NCI-H2107 (cell line): ENCODE results near the gene ZMIZ1.

Source experiments
- DNase-seq: peaks from one replicate; lab custom pipeline; 2025; lab: John Stamatoyannopoulos, UW

Gene ZMIZ1

DNA sequence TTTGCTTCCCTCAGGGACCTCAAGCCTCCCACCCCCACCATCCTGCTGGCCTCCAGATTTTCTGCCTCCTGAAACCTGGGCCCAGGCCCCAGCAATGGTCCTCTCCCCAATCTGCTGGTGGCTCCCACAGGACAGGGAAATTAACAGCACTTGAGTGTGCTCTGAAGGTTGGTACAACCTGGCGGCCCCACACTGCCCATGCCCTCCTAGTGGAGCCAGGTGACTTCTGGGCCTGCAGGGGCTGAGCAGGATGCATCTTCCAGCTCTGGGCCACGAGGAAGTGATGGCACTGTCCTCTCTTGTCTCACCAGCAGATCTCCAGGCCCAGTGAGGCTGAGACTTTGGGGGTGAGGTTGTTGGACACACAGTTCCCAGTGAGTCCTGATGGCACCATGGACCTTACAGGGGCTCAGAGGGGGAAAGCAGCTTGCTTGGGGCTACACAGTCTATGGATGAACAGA lies 3.6 kb upstream of the ZMIZ1 start:
- DNase-seq, result no peak

DNA sequence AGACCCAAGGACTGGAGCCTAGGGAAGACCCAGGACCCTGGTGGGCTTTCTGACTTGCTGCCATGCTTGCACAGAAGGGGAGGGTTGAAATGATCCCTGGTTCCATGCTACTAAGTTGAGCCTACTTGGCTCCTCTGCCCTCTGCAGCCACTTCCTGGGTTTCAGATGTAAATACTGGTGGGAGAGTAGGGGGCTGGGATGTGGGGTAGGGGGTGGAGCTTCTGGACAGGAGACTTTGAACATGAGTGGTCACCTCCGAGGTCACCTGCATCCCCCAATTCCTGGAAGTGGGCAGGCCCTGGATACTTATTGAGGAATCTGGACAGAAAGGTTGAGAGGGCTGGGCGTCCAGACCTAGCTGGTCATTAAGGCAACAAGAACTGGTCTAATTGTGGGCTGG lies 2.9 kb upstream of the ZMIZ1 start:
- no peak for DNase-seq

DNA sequence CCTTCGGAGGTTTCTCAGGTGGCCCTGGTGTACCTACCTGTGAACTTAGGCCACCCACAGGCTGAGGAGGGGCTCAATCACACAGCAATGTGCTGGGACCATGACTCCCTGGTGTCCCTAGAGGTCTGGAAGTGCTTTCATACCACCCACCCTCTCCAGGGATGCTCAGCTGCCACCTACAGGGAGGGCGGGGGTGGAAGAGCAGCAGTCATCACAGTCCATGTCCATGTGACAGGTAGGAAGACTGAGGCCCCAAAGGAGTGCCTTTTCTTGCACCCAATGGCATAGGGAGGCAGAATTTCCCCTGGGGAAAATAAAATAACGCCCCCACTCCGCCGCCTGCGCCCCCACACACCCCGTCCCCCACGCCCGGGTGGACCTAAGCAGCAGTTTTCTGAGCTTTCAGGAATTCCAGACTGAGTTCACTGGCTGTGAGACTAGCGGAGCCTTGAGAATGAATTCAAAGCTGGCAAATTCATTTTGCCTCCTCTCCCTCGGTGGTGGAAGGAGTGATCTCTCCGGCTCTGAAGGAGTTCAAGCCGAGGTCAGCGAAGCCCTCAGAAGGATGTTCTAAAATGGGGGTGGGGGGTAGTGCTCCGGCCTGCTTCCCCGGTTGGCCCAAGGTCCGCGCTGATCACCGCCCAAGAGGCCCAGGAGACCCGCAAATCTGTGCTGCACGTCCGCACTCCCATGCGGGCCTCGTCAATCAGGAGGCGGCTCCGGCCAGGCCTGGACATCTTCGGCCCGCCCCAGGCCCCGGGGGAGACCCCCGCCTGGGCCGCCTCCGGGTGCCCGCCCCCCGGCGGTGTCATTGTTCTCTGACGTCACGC lies 2.1 kb upstream of the ZMIZ1 start:
- DNase-seq, result no peak

DNA sequence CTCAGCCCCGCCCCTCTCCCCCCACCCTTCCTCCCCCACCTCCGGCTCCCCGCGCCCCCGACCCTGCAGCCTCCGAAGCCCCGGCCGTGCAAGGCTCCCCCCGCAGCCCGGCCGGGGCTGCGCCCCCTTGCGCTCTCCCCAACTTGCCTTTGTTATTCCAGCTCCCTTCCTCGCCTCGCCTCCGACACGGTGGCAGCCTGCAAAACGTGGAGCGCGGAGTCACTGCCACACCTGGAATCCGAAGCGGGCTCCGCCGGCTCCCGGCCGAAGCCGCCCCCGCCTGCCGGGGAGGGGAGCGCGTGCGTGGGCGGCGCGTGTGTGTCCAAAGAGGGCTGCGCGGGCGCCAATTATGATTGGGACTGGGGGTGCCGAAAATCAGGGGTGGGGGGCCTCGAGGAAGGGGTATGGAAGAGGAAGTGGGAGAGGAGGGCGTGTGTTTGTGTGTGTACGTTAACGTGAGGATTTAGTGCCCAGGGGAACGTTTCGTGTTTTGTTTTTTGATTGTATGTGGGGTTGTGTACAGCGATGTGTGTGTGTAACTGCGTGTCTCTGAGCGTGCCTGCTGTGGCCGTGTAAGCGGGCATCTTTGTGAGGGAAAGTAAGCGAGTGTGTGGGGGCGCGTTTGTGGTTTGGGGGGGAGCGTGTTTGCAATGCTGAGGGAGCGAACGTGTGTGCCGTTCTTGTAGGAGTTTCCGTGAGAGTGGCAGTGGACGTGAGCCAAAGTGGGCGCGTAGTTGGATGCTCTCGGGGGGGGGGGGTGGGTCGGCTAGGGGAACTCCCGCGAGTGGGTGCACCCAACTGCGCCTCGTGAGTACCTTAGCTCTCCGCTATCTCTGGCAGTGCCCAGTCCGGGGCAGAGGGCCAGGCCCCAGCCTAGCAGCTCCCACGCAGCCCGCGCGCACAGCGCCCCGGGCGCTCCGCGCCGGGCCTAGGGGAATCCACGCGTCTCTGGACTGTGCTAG lies 1.2 kb upstream of the ZMIZ1 start:
- peak; percentile 48 for DNase-seq

DNA sequence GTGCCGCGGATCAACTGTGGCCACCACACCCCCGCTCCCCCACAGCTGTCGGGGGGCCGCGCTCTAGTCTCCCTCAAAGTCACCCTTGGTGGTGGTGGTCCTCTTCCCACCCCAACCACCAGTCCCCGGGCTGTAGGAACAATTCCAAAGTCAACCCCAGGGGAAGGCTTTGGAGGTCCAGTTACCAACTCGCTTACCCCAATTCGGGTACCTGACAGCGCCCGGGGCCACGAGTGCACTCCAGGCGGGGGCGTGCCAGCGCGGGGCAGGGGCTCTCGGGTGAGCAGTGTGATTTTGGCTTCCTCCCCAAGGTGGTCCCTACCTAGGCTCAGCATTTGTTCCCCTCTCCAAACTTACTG lies 584 bp upstream of the ZMIZ1 start:
- DNase-seq, result no peak

DNA sequence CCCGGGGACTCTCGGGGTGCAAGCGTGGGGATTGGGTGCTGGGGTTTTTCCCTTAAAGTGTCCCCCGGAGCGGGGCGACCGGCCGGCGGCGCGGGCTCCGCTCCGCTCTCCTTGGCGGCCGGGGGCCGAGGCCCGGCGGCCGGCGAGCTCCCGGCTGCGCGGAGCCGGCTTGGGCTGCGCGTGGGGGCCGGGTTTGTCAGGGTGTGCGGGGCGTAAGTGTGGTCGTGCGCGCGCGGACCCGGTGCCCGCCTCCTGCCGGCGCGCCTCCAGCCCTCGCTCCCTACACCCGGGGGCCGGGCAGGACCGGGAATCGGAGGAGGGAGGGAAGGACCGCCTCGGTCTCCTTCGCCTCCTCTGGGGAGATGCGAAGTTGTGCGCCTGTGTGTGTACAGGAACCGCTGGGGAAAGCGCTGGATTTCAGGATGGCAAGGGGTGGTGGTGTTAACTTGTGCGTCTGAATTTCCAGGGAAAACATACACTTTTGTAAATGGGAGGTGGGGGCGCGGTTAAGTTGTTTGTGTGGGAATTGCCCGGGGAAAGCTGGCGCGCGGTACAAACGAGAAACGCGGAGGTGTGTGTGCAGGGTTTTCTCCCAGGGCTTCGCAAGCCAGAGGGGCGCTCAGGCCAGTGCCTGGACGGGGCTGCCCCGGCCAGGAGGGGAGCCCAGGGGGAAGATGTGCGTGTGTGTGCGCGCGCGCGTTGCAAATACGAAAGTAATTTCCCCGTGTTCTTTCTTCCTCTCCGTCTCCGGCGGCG lies 737 bp downstream of the ZMIZ1 start:
- no peak for DNase-seq

- no peak for DNase-seq
Observed at GRCh38 chr10:79070081-79070605, 1.4 kb downstream of the ZMIZ1 start.

DNA sequence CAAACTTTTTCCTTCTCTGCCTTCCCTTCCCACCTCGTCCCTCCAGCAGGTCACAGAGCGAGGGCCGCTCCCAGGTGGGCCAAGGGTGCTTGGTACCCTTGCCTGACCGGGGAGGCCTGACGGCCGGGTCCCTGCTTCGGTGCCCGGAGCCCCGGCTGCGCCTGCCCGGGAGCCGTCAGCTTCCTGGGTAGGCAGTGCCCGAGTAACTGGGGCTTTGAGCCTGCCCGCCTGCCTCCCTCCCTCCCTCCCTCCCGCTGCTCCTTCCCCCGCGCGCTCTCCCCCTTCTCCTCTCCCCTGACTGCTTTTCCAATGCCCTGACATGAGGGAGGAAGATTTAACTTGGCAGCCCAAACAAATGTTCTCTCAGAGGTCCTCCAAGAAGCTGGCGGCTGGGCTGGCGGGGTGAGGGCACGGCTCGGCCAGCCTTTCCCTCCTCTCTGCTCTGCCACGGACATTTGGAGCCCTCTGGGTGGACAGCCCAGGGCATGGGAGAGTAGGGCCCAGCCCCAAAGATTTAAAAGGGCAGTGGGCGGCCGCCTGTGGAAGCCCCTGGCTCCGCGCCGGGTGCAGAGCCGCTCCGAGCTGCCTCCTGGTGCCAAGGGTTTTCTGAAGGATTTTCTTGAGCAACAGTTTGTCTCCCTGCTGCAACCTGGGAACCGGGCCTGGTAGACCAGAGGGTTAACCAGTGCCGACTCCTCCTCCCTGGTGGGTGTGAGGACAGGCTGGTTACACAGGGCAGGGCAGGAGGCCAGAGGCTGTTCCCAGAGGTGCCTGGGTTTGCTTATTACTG lies 2.0 kb downstream of the ZMIZ1 start:
- DNase-seq, result no peak

GRCh38 chr10:79071396-79071923 lies 2.7 kb downstream of the ZMIZ1 start:
- no peak for DNase-seq

DNA sequence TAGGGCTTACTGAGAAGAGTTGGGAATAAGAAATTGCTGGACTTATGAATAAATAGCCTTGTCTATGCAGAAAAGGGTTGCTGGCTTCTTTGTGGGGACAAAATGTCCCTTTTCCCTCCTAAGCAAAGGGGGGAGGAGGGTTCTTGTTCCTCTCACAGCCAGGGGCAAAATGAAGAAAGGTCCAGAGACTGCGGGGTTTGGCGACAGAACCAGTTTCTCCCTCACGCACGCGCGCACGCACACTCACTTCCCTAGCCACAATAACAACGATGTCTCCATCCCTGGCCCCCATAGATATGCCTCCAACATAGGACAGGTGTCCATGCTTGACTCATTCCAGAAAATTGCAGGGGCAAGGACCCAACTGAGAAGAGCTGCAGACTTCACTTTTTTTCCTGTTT lies 3.3 kb downstream of the ZMIZ1 start:
- no peak for DNase-seq

DNA sequence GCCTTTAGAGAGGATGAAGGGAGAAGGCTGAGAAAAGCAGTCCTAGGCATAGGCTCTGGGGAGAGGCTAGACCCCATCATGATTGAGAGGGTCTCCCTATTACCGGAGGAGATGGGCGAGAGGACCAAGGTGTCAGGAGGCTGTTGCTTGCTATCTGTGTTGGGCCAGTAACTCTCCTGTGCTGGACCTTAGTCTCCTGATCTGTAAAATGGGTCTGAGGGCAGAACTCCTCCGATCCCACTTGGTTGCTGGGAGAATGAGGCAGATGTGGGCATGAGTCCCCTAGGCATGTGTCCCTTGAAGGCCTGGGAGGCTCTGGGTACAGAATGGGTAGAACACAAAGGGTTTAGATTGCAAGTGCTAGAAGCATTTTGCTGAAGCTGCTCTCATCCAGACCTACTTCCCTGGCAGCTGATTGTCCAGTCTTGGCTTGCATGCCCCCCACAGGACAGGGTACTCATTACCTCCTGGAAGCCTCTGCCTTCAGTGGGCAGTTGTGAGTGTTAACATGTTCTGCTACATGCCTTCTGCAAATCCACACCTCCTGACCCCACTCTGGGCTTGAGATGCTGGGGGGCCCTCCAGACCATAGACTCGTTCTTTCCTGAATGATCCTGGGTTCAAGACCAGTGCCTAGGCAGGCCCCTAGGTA lies 4.4 kb downstream of the ZMIZ1 start:
- no peak for DNase-seq

DNA sequence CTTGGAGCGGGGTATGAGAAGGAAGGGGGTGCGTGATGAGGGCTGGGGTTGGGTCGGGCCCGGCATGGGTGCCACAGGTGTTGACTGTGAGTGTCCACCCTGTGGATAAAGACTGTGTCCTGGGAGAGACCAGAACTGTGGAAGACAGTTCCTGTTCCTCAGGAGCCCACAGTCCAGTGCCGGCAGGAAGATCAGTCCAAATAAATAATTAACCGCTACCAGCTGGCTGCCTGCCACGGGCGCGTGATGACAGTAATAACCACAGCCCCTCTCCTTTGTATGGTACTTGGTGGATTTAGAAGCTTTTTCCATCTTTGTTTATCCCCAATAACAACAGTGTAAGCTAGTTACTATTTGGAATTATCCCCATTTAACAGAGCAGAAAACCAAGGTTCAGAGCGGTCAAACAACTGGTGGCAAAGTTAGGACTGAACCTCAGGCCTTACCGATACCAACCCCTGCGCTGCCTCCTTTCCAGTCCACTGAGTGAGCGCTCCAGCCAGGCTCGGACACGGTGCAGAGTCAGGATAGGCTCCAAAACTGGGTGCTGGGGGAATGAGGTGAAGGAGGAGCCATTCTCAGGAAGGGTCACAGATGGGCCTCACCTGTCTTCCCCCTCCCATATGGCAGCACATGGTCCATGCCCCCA lies 5.1 kb downstream of the ZMIZ1 start:
- DNase-seq, result no peak

DNA sequence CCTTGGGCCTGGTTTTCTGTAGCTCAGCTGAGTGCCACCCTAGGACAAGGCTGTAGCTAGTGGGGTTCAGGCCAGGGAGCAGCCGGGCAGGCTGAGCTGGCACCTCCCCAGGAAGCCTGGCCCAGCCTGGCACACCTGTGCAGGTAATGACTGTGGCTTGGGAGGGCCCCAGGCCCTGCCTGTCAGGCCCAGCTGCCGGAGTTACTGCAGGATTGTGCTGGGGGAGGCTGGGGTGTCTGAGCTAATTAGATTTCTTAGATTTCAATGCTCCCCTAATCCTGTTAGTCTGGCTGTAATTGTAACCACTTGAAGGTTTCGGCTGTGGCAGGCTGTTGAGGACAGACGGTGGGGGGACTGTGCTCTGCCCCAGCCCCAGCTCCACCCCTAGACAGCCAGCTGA lies 6.0 kb downstream of the ZMIZ1 start:
- no peak for DNase-seq

DNA sequence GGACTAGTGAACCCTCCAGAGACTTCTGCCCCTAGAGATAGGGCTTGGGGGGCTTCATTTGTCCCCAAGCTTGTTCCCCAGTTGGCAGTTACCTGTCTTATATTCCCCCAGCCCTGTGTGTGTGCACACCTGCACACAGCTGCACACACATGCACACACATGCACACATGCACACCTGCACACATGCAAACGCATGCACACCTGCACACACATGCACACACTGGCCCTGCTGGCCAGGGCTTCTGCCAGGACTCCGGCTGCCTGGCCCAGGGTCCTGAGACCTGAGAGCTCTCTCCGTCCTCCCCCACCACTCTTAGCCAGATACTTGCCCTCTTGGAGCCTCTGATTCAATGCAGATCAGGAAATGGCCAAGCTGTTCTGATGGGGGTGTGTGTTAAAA lies 6.7 kb downstream of the ZMIZ1 start:
- DNase-seq, result no peak

GRCh38 chr10:79077488-79078173 lies 8.9 kb downstream of the ZMIZ1 start:
- DNase-seq, result no peak

GRCh38 chr10:79078367-79079053 lies 9.7 kb downstream of the ZMIZ1 start:
- no peak for DNase-seq

GRCh38 chr10:79079054-79079397 lies 10.3 kb downstream of the ZMIZ1 start:
- DNase-seq, result no peak

DNA sequence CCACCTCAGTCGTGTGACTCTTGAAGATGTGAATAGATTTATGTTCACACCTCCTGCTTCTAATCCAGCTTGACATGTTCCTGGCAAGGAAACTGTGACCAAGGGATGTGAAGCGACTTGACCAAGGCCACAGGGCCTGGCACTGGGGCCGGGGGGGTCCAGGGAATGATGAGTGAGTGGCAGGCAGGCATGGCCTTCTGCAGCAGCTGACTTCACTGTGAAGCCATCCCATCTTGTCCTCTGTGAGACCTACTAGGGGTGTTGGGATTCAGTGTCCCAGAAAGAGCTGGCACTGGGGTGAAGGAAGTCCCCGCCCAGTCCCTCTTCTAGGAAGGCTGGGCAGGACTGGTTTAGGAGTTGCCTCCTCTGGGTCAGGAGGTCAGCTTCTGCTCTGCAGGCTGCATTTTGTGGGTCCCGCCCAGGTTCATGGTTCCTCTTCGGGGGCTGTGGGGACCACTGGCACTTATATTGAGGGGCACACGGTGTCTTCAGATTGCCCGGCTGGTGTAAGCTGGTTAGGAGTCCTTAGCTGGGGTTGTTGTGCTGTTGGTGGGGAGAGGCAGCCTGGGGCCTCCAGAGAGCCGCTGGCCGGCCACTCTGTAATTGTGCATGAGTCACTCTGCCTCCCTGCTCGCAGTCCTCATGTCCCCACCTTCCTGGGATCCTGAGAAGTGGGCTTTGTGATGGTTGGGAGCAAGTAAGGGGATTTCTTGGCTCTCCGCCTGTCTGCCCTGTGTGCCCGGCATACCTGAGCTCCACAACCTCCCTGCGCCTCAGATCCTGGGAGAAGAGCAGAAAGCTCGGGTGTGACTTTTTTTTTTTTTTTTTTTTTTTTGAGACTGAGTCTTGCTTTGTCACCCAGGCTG lies 11.0 kb downstream of the ZMIZ1 start:
- no peak for DNase-seq
